ENCODE results near the gene N4BP2L1.
A peak's percentile ranks its signal among the peaks of the same experiment; 100 is the strongest.

Gene N4BP2L1

DNA sequence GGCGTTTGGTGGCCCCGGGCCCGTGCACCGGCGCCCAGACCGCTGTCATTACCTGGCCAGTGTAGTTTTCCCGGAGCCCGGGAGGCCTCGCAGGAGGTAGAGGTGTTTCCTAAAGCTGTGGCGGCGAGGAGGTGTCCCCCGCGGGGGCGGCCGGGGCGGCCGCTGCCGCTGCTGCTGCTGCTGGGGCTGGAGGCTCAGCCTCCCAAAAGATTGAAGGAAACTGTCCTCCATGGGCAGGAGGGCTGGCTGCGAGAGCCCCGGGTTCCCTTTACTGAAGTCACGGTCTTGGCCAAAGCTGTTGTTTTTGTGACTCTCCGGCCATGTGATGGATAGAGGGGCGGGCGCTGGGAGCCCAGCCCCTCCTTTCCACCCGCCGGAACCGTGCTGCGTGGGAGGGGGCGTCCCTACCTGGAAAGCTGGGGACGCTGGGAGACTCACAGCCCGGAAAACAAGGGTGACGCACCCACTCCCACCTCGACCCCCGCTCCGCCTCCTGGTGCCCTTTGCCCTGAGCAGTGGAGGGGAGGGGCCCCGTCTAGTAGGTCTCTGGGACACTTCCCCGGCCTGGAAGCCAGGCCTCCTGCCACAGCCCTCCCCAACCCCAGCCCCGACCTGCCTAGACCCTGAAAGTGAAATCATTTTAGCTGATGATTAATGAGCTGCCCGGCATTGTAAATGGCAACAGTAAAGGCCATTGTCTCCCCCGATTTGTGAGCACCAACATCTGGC is at the start of gene N4BP2L1:
N4BP2L1 (minus strand) TSS at position 279 of the 729 bp plus-strand sequence; CDS start at position 231, 48 bp downstream.
- peak; percentile 66 to 89 (median 71) for DNase-seq (ENCODE audit: low read depth in 3 of 3)

DNA sequence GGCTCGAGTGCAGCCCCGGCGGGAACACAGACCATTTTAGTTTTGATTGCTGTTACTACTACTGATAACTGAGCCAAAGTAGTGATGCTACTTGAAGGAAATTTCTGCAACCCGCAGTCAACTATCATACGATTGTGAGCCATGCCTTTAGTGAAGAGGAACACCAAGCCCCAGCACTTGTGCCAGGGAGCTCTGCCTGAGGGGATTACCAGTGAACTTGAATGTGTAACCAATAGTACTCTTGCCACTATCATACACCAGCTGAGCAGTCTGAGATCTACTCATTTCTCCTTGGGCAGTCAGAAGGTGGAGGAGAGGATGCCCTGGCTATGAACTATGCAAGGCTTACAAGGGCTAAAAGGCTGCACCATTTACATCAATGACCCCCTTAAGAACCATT is 49.0 kb upstream of the N4BP2L1 start:
- no peak for DNase-seq (ENCODE audit: low read depth in 3 of 3)

DNA sequence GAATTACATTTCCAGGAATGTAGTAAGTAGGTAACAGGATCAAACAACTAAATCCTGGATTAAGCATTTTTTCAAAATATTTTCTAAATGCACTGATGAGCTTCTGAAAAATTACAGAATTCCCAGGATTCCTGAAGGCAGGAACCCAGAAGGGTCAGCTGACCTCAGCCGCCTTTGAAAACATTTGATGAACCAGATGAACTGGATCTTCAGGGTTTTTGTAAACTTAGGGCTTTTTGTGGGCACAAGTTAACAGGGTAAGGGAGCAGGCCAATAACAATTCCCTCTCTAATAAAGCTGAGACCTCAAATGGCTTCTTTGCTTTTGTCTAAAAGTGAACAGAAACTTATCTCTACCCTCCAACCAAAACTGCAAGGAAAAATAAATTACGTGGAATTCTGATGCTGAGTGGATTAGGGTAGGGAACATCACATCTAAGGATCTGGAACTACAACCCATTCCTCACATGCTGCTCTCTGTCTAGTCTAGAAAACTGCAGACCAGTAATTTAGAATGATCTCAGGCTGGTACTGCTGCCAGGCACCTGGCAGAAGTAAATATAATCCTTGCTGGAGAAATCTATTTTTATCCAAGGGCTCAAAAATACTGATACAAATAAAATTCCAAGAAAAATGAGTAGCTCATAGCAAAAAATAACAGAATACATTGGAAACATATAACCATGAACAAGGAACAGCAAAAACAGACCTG is 48.2 kb upstream of the N4BP2L1 start:
- DNase-seq (ENCODE audit: low read depth in 3 of 3): no peak

DNA sequence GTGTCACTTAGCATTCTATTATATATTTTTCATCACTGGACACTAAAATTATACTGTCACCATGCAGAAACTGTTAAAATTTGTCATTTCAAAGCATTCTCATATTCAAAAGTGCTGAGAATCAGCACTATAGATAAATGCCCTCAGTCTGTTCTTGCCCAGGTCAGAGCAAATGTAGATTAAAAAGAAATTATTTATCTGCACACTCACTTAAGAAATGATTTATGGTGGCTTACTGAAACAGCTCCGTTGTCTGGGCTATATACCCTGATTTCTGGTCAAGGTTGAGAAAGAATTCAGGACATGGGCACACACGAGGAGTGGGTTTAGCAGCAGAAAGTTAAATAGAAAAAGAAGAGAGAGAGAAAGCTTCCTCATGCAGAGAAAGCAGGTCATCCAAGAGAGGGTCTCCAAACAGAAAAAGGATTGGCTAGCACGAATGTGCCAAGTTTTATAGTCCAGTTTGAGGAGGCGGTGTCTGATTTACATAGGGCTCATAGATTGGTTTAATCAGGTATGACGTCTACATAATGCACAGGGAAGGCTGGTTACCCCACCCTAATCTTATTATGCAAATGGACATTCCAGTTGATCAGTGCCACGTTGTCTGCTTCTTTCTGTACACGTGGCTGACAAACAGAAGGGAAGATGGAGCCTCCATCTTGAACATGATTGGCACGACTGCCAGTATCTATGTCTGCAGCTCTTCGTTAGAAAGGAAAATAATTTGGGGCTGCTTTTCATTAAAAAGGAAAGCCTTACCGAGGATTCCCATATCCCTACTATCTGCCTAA is 47.3 kb upstream of the N4BP2L1 start:
- no peak for DNase-seq (ENCODE audit: low read depth in 3 of 3)

DNA sequence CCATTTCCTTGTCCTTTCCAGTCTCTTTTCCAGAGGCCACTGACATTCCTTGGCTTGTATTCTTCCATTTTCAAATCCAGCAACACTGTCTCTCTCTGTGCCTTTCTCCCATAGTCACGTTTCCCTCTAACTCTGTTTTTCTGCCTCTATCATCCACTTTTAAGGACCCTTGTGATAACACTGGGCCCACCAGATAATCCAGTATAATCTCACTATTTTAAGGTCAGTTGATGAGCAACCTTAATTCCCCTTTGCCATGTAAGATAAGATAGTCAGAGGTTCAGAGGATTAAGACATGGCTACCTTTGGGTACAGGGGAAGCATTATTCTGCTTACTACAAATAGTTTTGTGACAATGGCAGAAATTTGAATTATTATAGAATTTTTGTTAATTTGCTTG is 45.7 kb upstream of the N4BP2L1 start:
- DNase-seq (ENCODE audit: low read depth in 3 of 3): no peak

DNA sequence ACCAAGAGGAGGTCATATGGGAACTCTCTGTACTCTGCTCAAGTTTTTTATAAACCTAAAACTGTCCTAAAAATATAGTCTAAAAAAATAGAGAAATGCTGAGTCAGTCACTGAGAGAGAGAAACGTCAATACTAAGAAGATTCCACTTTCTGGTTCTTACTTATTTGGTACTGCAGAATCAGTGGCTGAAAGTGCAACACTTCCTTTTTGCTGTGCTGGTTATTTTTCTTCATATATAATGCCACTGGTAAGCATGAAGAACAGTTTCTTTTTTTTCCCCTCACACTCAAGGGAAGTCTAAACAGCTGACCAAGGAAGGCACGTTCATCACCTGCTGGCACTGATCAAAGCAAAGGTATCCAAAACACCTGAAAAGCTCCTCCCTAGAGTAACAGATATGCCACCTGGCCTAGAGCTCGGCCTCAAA is 44.3 kb upstream of the N4BP2L1 start:
- DNase-seq (ENCODE audit: low read depth in 3 of 3): no peak

DNA sequence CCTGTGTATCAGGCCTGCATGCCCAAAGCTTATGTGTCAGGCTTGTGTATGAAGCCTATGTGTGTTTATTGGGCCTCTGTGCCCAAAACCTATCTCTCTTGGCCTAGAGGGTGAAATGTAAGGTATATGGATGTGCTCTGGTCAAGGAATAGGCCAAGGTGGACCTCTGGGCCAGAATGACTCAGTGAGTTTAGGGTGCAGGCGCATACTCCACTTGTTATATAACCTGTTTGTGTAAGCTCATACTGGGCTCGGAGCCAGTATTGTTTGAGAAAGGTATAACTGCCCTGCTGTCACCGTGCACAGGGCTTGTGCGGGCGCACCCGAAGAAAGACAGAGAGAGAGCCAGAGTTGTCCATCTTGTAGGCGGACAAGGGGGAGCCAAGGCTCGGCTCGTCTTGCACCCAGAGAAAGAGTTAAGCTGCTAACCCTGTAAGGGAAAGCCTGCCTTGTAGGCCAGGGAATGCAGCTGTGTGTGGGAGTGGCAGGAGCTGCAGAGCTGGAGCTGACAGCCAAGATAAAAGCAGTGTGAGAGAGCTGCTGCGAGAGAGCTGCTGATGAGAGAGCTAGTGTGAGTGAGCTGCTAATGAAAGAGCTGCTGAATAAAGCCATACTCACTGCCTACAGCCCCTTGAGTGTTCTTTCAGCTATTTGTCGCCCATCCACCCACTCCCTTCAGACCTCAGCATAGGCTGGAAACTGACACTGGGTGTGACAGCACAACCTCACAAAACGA is 43.4 kb upstream of the N4BP2L1 start:
- no peak for DNase-seq (ENCODE audit: low read depth in 3 of 3)

DNA sequence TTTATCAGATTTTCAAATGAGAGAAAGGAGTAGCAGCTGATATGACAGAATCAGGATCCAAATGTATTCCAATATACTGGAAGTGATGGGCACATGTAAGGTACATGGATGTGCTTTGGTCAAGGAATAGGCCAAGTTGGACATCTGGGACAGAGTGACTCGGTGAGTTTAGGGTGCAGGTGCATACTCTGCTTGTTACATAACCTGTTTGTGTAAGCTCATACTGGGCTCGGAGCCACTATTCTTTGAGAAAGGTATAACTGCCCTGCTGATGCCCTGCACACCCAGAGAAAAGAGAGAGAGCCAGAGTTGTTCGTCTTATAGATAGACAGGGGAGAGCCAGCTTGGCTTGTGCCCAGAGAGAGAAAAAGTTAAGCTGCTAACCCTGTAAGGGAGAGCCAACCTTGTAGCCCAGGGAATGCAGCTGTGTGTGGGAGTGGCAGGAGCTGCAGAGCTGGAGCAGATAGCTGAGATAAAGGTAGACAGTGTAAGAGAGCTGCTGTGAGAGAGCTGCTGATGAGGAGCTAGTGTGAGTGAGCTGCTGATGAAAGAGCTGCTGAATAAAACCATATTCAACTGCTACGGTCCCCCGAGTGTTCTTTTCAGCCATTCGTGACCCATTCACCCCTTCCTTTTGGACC is 40.7 kb upstream of the N4BP2L1 start:
- DNase-seq (ENCODE audit: low read depth in 3 of 3): no peak

DNA sequence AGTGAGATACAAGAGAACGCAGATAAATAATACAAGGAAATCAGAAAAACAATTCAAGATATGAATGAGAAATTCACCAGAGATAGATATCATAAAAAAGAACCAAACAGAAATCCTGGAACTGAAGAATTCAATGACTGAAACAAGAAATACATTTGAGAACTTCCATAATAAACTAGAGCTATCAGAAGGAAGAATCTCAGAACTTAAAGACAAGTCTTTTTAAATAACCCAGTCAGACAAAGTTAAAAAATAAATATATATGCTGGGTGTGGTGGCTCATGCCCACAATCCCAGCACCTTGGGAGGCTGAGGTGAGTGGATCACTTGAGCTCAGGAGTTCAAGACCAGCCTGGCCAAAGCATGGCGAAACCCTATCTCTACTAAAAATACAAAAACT is 28.7 kb upstream of the N4BP2L1 start:
- no peak for DNase-seq (ENCODE audit: low read depth in 3 of 3)

DNA sequence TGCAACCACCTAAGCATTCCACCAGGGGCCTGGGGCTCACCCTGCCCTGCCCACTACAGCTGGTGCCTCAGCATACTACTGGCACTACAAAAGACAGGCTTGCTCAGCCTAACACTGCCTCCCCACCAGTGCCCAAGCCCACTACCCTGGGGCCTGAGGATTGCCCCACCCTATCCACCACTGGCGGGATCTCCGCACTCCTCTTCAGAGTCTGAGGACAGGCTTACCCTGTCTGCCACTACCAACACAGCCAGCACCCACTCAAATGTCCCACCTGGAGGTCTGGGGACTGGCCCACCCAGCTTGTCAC is 27.6 kb upstream of the N4BP2L1 start:
- DNase-seq (ENCODE audit: low read depth in 3 of 3): no peak

DNA sequence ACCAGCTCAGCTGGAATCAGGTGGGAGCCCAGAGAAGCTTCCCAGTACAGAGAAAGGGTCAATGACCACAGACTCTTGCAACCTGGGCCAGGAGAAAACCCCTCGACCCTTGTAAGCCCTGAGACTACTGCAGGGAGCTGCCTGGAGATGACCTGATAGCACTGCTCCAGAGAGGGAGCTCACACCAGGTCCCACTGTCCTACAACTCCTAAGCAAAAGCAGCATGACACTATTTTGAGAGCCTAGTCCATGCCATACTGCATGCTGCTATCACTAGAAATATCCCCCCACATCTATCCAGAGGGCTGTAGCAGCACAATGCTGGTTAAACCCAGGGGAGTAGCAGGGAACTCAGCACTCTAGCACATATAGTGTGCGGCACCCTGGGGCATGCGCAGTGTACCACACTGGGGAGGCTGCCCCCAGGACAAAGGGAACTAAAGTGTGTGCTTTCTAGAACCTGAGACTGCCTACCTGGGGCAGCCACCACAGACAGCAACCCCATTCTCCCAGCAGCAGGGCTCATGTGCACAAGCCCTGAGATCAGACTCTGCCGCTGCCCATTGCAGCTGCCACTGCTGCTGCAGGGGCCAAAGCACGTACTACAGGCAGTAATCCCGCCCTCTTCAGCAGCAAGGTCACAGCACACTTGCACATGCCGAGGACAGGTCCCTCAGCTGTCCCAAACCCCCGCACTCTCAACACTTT is 27.1 kb upstream of the N4BP2L1 start:
- DNase-seq (ENCODE audit: low read depth in 3 of 3): no peak

DNA sequence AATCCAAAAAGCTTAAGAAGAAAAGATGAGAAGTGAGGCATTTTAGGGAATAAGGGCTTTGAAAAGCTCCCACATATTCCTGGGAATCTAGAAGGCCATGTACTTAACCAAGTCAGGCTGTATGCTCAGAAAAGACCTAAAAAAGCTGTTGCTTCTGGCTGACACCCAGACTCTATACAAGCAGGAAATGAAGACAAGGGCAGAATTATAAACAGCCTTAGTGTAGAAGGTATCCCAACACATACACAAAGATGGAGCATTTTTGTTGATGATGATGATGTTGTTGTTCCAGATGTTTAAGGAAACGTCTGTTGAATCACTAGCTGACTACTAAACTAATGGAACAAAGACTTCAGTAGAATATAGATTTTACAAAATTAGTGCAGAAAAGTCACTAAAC is 26.1 kb upstream of the N4BP2L1 start:
- DNase-seq (ENCODE audit: low read depth in 3 of 3): no peak

DNA sequence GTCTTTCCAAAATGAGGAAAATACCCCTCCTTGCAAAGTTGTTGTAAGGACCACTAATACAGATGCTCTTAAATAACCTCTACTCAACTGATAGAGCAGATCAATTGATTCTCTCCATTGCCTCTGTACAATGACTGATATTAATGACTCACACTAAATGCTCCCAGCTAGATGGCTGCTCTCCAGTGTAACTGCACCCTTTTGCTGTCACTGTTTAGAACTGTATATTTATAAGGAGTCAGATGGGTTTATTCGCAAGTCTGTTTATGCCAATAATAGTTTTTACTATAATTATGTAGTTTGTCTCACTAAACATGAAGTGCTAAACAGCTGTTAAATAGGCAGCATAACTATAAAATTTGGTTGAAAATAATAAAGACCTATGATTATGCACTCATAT is 21.0 kb upstream of the N4BP2L1 start:
- no peak for DNase-seq (ENCODE audit: low read depth in 3 of 3)

DNA sequence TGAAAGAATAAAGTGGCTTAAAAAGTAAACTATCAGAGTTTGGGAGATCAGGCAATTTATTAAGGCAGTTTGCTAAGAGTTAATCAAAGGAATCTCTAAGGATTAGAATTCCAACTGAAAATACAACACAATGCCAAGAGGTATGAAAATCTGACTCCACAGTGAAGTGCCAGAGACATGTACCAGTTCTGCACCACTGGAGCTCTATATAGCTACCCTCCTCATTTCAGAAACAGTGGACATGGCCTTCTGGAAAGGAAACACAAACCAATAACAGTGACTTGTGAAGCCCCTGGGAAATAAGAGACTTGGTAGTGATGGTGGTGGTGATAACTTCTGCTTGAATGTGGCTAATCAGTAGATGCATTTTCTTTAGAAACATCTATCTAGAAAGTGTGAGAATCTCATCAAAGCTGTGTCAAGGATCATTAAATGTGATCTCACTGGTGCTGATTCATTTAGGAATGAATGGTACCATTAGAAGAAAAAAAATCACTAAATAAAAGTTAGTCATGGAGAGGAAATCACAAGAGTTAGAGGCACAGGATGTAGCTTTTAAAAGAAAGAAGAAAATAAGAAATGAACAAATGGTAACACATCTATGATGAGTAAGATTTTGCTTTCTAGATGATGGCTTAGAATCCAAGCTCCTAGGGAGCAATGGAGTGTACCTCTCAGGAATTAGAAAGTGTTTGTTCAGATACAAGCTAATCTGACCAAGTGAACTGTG is 20.1 kb upstream of the N4BP2L1 start:
- DNase-seq (ENCODE audit: low read depth in 3 of 3): no peak

DNA sequence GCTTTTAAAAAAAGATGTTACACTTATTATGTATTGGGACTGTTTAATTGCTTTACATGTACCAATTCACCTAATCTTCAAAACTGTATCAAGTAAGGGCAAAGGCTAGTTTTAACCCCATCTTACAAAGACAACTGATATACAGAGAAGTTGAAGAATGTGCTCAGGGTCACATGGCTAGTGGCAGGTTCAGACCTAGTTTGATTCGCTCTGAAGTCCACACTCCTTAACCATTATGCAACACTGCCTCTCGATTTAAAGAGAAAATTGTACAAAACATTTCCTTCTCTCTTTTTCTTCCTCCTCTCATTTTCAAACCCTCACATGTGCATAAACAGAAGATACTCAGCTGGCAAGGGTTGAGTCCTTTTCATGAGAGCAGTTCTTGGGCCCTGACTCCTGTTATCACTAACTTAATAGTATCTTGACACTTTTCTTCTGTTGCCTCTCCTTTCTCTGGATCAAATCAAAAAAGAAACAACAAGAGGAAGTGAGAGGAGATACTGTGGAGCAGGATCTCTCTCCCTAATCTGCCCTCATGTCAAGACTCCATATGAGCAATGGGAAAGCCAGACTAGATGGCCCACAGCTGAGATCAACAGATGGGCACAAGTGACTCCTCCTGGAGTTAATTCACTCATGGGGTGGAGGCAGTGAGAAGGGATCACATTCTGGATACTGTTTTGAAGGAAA is 19.0 kb upstream of the N4BP2L1 start:
- no peak for DNase-seq (ENCODE audit: low read depth in 3 of 3)

DNA sequence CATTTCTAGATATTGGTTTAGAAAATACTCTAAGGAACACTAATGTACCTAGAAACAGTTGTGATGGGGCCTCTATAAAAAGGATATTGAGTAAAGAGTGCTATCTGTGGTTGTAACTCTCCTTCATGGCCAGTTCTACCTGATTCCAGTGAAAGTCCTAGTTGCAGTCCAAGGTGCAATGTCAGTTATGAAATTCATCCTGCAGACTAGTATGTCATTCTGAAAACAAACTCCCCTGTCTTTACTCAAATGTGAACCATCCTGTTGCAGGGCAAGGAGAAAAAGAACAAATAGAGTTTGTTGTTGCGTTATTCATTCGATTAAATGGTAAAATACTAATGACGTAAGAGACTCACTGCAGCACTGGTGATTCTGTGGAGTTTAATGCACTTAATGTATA is 18.3 kb upstream of the N4BP2L1 start:
- DNase-seq (ENCODE audit: low read depth in 3 of 3): no peak

DNA sequence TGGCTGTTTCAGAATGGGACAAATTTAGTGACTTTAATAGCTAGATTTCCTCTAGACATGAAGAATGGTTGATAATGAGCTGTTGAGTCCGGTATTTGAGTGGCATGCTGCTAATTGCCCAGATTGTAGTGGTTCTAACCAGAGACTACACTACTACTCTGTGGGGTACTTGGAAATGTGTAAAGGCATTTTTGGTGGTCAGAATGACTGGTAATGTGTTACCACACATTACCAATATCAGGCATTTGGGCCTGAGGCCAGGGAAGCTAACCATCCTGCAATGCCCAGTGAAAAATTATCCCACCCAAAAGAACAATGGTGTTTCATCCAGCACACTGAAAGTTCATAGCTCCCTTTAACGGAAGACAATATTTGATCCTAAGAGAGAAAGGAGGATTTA is 17.5 kb upstream of the N4BP2L1 start:
- DNase-seq (ENCODE audit: low read depth in 3 of 3): no peak

DNA sequence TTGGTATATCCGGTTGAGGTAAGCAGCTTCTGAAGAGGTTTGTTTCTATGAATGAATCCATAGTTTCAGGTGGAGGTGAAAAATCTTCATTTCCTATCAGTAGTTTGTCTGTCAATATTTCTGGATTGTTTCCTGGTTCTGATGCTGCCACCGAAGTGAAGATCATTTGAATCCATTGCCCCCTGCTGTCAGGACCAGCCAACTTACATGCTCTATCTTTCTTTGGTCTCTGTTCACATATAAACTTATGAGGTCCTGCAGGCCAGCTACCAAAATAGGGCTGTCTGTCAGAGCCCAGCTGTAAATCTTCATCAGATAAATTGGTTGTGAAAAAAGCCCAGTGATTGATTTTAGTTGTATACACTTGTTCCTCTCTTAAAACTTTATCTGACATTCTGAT is 15.2 kb upstream of the N4BP2L1 start:
- DNase-seq (ENCODE audit: low read depth in 3 of 3): peak in 1 of 3 experiments; percentile 9

DNA sequence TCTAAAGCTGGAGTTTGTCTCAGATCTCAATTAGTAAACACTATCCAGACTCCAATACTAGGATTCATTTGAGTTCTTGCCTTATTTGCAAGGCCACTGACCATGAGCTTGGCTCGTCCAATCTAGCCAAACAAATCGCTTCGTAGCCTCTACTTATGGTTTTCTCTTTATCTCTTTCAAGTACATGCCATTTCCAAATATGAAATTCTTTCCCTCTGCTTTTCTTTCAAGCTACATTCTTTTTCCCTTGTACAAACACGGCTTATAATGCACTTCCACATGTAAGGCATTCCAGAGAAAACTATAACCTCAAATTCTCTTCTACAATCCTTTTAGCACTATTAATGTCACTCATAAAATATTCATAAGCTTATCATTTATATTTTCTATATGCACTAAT is 10.9 kb upstream of the N4BP2L1 start:
- DNase-seq (ENCODE audit: low read depth in 3 of 3): no peak

DNA sequence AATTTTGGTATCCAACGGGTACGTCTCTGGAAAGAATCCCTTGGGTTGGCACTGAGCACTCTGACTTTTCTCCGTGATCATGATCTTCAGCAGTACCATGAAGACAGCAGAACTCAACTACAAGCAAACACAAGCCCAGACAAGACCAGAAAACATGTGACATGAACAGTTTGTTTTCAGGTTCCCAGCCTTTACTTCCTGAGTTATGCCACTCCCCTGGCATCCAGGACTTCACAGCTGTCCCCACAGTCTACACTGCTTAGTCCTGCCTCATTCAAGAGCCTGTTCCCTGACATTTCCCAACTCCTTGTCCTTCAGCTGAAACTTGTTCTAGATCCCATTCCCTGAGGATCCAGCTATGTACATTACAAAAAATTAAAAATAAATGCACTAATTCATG is 4.9 kb upstream of the N4BP2L1 start:
- DNase-seq (ENCODE audit: low read depth in 3 of 3): no peak

Measured in stimulated activated CD4-positive, alpha-beta T cell treated with anti-CD3 and anti-CD28 coated beads, TNF-alpha, amount 100 ng/mL, for 24 hours (primary cell).